HCT116 (cell line): Measurements from ENCODE around the gene TMEM178A. TPM values are rescaled to one million over a fixed set of nuclear protein-coding genes. Genes with fewer than 3 reads are reported as not detected.

ENCODE experiments used
- ATAC-seq: fragments of 200-7000 bp; cut with Tn5 transposase; 2 replicates; pipeline ENCODE4 v1.9.1; 2020; ENCODE audit warnings: mild to moderate bottlenecking, moderate library complexity
- BruUV-seq: library from RNA; stranded (reverse); fragments of 400-500 nt; replicated peaks from 2 replicates; lab custom pipeline; 2021; lab: Mats Ljungman, UMichigan
- CTCF ChIA-PET: fragments of 300-600 bp; sonication (Branson Sonifier 250); formaldehyde crosslinking; loops from one replicate; lab custom pipeline; 2021; ENCODE audit warnings: antibody characterized with exemption; lab: Charles Lee
- POLR2A ChIA-PET: fragments of 300-600, 350-600 bp; sonication (Branson Sonifier 250); formaldehyde crosslinking; loops from one replicate; lab custom pipeline; 2021; ENCODE audit warnings: antibody characterized with exemption; lab: Charles Lee
- RAD21 ChIA-PET, 2 experiments: fragments of 300-600 bp; sonication (Branson Sonifier 250); formaldehyde crosslinking; loops; one replicate each; lab custom pipeline; 2023; ENCODE audit warnings: low total read pairs in 2 of 2; ENCODE audit not compliant: uncharacterized antibody in 2 of 2, unreplicated experiment in 2 of 2, low non-redundant PET in 1 of 2; lab: Charles Lee
- DNase-seq: peaks from one replicate; pipeline ENCODE4 v3.0.0-alpha.2; 2010; ENCODE audit warnings: low read depth, low spot score
- H2AFZ ChIP-seq: fragments of 200-600 bp; shearing (Covaris generic), sonication (generic); 2 replicates; pipeline ENCODE4 v1.6.1; 2017; ENCODE audit warnings: low read depth, mixed run types, mixed read lengths, antibody characterized with exemption, low read length; ENCODE audit not compliant: poor library complexity, severe bottlenecking
- H3K27ac ChIP-seq: 2 replicates; pipeline ENCODE4 v1.5.1; 2012; ENCODE audit warnings: low read depth, low read length
- H3K27me3 ChIP-seq: fragments of 200-600 bp; sonication (generic); 2 replicates; pipeline ENCODE4 v1.6.1; 2016; ENCODE audit warnings: mixed run types, low read length, mixed read lengths; ENCODE audit not compliant: insufficient read depth
- H3K36me3 ChIP-seq, 2 experiments: fragments of 200-500 bp in 1 of 2; fragments of 200-600 bp in 1 of 2; sonication (Bioruptor generic) in 1 of 2; sonication (generic) in 1 of 2; 2 replicates each; pipeline versions ENCODE4 v1.5.1 to v1.6.1; 2014 to 2016; ENCODE audit warnings: low read length in 2 of 2, inconsistent platforms in 1 of 2, mixed read lengths in 1 of 2, mixed run types in 1 of 2; ENCODE audit not compliant: insufficient read depth in 2 of 2, control insufficient read depth in 1 of 2
- H3K4me1 ChIP-seq, 2 experiments: fragments of 200-600 bp in 1 of 2; sonication (generic) in 1 of 2; 2 replicates each; pipeline versions ENCODE4 v1.5.1 to v1.6.1; 2012 to 2017; ENCODE audit warnings: low read length in 2 of 2, inconsistent platforms in 1 of 2, mild to moderate bottlenecking in 1 of 2, mixed read lengths in 1 of 2, mixed run types in 1 of 2, moderate library complexity in 1 of 2; ENCODE audit not compliant: insufficient read depth in 2 of 2, control insufficient read depth in 1 of 2
- H3K4me2 ChIP-seq: fragments of 200-600 bp; sonication (generic); 2 replicates; pipeline ENCODE4 v1.6.1; 2017; ENCODE audit warnings: mixed run types, low read length, mixed read lengths
- H3K4me3 ChIP-seq, 2 experiments: fragments of 200-600 bp in 1 of 2; sonication (generic) in 1 of 2; replicated peaks in 1 of 2; 2 replicates each; pipeline ENCODE4 v1.5.1; 2011 to 2016; ENCODE audit warnings: low read length in 2 of 2, control low read depth in 1 of 2, low read depth in 1 of 2, mild to moderate bottlenecking in 1 of 2, mixed read lengths in 1 of 2, mixed run types in 1 of 2
- H3K79me2 ChIP-seq: fragments of 200-600 bp; sonication (generic); 2 replicates; pipeline ENCODE4 v1.6.1; 2017; ENCODE audit warnings: mild to moderate bottlenecking, mixed run types, low read length, moderate library complexity, mixed read lengths; ENCODE audit not compliant: insufficient read depth
- H3K9ac ChIP-seq: fragments of 200-600 bp; sonication (generic); 2 replicates; pipeline ENCODE4 v1.6.1; 2016; ENCODE audit warnings: low read length, mixed read lengths
- H3K9me2 ChIP-seq: fragments of 200-600 bp; sonication (generic), shearing (Covaris generic); 2 replicates; pipeline ENCODE4 v1.6.1; 2017; ENCODE audit warnings: mixed run types, mild to moderate bottlenecking, moderate library complexity; ENCODE audit not compliant: insufficient read depth
- H3K9me3 ChIP-seq, 2 experiments: fragments of 200-500 bp in 1 of 2; fragments of 200-600 bp in 1 of 2; sonication (Bioruptor generic) in 1 of 2; sonication (generic) in 1 of 2; 2 replicates each; pipeline ENCODE4 v1.6.1; 2014 to 2017; ENCODE audit warnings: low read length in 2 of 2, mixed read lengths in 2 of 2, inconsistent platforms in 1 of 2, low read depth in 1 of 2, mild to moderate bottlenecking in 1 of 2, mixed run types in 1 of 2, moderate library complexity in 1 of 2; ENCODE audit not compliant: control insufficient read depth in 1 of 2, insufficient read depth in 1 of 2
- H4K20me1 ChIP-seq: fragments of 200-600 bp; sonication (generic), shearing (Covaris generic); 2 replicates; pipeline ENCODE4 v1.6.1; 2017; ENCODE audit warnings: mixed run types, mild to moderate bottlenecking, moderate library complexity; ENCODE audit not compliant: insufficient read depth
- ATF3 ChIP-seq: IDR thresholded peaks from 2 replicates; pipeline ENCODE4 v1.6.1; 2012
- CBX3 ChIP-seq: IDR thresholded peaks from 2 replicates; pipeline ENCODE4 v1.6.1; 2012; ENCODE audit warnings: low read depth
- CEBPB ChIP-seq: IDR thresholded peaks from 2 replicates; pipeline ENCODE4 v1.6.1; 2012; ENCODE audit warnings: low read depth
- EGR1 ChIP-seq: IDR thresholded peaks from 2 replicates; pipeline ENCODE4 v1.6.1; 2012; ENCODE audit warnings: low read depth
- EZH2 ChIP-seq: fragments of 200-600 bp; sonication (generic); IDR thresholded peaks from 2 replicates; pipeline ENCODE4 v1.6.1; 2017; ENCODE audit warnings: antibody characterized with exemption, mixed run types
- EZH2phosphoT487 ChIP-seq: fragments of 200-600 bp; IDR thresholded peaks from 2 replicates; pipeline ENCODE4 v1.6.1; 2018; ENCODE audit warnings: antibody characterized with exemption, borderline replicate concordance
- FOSL1 ChIP-seq: IDR thresholded peaks from 2 replicates; pipeline ENCODE4 v1.6.1; 2012; ENCODE audit warnings: low read depth
- POLR2AphosphoS5 ChIP-seq: IDR thresholded peaks from 2 replicates; pipeline ENCODE4 v1.6.1; 2011; ENCODE audit warnings: mild to moderate bottlenecking, low read depth, low read length, moderate library complexity
- REST ChIP-seq: IDR thresholded peaks from 2 replicates; pipeline ENCODE4 v1.6.1; 2012; ENCODE audit warnings: low read depth
- SIN3A ChIP-seq: IDR thresholded peaks from 2 replicates; pipeline ENCODE4 v1.6.1; 2012; ENCODE audit warnings: low read depth
- SP1 ChIP-seq: IDR thresholded peaks from 2 replicates; pipeline ENCODE4 v1.6.1; 2012; ENCODE audit warnings: low read depth
- SRF ChIP-seq: IDR thresholded peaks from 2 replicates; pipeline ENCODE4 v1.6.1; 2012; ENCODE audit warnings: low read depth
- ZBTB33 ChIP-seq: IDR thresholded peaks from 2 replicates; pipeline ENCODE4 v1.6.1; 2011; ENCODE audit warnings: mild to moderate bottlenecking, low read length, moderate library complexity; ENCODE audit not compliant: insufficient replicate concordance; ENCODE audit errors: extremely low read depth
- ZFX ChIP-seq: fragments of 450-650 bp; IDR thresholded peaks from 2 replicates; pipeline ENCODE4 v1.6.1; 2017
- ZNF274 ChIP-seq: fragments of 200-500 bp; sonication (Bioruptor generic); IDR thresholded peaks from 2 replicates; pipeline ENCODE4 v1.6.1; 2014; ENCODE audit warnings: mild to moderate bottlenecking, low read depth, low read length, inconsistent platforms
- intact Hi-C: fragments of 100-400 bp; cut with micrococcal nuclease; formaldehyde crosslinking; loops from 2 replicates; pipeline ENCODE4 v1.10.0; 2022
- total RNA-seq: library from RNA; stranded (reverse); gene quantifications from one replicate; pipeline ENCODE4 v1.2.1, GENCODE V29; 2021; ENCODE audit not compliant: unreplicated experiment
- TF ChIP-seq, protein P1 (sequence below): IDR thresholded peaks from 2 replicates; pipeline ENCODE4 v1.6.1; 2012

Gene TMEM178A
- total RNA-seq, 1 experiment from 2014 or later, result 1.3 TPM

GRCh38 chr2:39622860-39623259 is 42.9 kb upstream of the TMEM178A start (continued):
- TF ChIP-seq EZH2 (no peak), ATF3 (no peak), SRF (no peak), SP1 (no peak), EGR1 (no peak), CEBPB (no peak), ZFX (no peak), REST (no peak)
- TF ChIP-seq, protein P1, sequence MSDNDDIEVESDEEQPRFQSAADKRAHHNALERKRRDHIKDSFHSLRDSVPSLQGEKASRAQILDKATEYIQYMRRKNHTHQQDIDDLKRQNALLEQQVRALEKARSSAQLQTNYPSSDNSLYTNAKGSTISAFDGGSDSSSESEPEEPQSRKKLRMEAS, result no peak
- TF ChIP-seq, all 23 proteins: peak for 0

DNA sequence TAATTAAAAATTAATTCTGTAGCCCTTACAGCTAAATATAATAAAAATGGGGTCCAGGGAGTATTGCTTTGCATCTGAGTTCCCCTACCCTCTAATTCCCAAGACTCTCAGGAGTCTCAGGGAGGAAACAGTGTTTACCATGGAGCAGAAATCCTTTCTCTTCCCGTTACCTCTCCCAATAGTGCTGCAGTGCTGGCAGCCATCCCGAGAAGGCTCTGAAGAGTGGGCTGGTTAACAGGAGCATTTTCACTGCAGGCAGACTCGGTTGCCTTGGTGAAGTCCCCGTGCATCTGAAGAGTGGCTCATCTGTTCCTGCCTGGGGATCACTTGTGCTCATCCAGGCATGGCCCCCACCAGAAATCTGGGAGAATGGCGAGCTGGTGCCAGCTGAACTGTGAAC is 41.8 kb upstream of the TMEM178A start:
- Histone ChIP-seq H3K36me3 (no peaks in the 10 kb centered on the region), H3K27me3 (no peaks in the 10 kb centered on the region)
- TF ChIP-seq EGR1, result no peak
- TF ChIP-seq SRF, result no peak
- TF ChIP-seq FOSL1, result no peak
- no peak for TF ChIP-seq EZH2phosphoT487
- no peak for TF ChIP-seq ZBTB33
- no peak for TF ChIP-seq CEBPB
- TF ChIP-seq ZNF274, result no peak
- TF ChIP-seq CBX3, result no peak
- no peak for TF ChIP-seq SIN3A
- TF ChIP-seq, protein P1, result no peak
- TF ChIP-seq POLR2AphosphoS5, result no peak
- TF ChIP-seq, all 23 proteins: peak for 0
- no peak overlapping the region for H3K4me2 ChIP-seq
- no peaks in the 10 kb centered on the region for H3K9me2 ChIP-seq
- no peak overlapping the region for H3K27ac ChIP-seq
- intact Hi-C loops, result no loop called here
- no TSS peak for BruUV-seq
- no peak for DNase-seq
- ChIA-PET POLR2A (no interaction called here), RAD21 (no interaction called here), CTCF (no interaction called here)
- ATAC-seq, result no peak
- no peaks in the 10 kb centered on the region for H3K9me3 ChIP-seq
- no peaks in the 10 kb centered on the region for H3K4me1 ChIP-seq
- no peak overlapping the region for H3K9ac ChIP-seq
- no peaks in the 10 kb centered on the region for H4K20me1 ChIP-seq
- H3K4me3 ChIP-seq, result no peak overlapping the region
- no peaks in the 10 kb centered on the region for H3K79me2 ChIP-seq
- no peak overlapping the region for H2AFZ ChIP-seq
